HFFc6 (cell line): Measurements from ENCODE around the gene CDH2. TPM values are rescaled to one million over a fixed set of nuclear protein-coding genes. Genes with fewer than 3 reads are reported as not detected.

Experiments
- DNase-seq: peaks from one replicate; pipeline ENCODE4 v3.0.0-alpha.2; 2018
- H3K27ac Mint-ChIP-seq: 2 replicates; pipeline ENCODE4 v1.8.0; 2020; ENCODE audit warnings: mild to moderate bottlenecking, mixed read lengths
- H3K27me3 Mint-ChIP-seq: 2 replicates; pipeline ENCODE4 v1.8.0; 2021; ENCODE audit warnings: mild to moderate bottlenecking, moderate library complexity, mixed read lengths; ENCODE audit not compliant: insufficient read depth
- H3K36me3 Mint-ChIP-seq: 2 replicates; pipeline ENCODE4 v1.8.0; 2021; ENCODE audit warnings: low read depth, mixed read lengths
- H3K4me1 Mint-ChIP-seq: 2 replicates; pipeline ENCODE4 v1.8.0; 2020; ENCODE audit warnings: low read depth, mixed read lengths
- H3K4me3 Mint-ChIP-seq: 2 replicates; pipeline ENCODE4 v1.8.0; 2020; ENCODE audit warnings: mild to moderate bottlenecking, moderate library complexity, mixed read lengths
- H3K9me3 Mint-ChIP-seq: 2 replicates; pipeline ENCODE4 v1.8.0; 2020; ENCODE audit warnings: mild to moderate bottlenecking, mixed read lengths
- total RNA-seq, 6 experiments: library from RNA; stranded (reverse); fragmentation: NEBNext Ultra II Directional; extraction: Animal tissue kit (Norgen Biotek cat#: 25700); gene quantifications; 2 replicates in 1 of 6; 3 replicates in 5 of 6; pipeline ENCODE4 v1.2.3, GENCODE V29; 2021
- TF ChIP-seq, protein P1 (sequence below): fragments of 200-600 bp; sonication (generic); IDR thresholded peaks from 2 replicates; pipeline ENCODE4 v1.5.0; 2021; ENCODE audit warnings: antibody characterized with exemption, mild to moderate bottlenecking

CDH2 gene
- total RNA-seq, 6 experiments from 2014 or later: 194 to 317 (median 206) TPM

DNA sequence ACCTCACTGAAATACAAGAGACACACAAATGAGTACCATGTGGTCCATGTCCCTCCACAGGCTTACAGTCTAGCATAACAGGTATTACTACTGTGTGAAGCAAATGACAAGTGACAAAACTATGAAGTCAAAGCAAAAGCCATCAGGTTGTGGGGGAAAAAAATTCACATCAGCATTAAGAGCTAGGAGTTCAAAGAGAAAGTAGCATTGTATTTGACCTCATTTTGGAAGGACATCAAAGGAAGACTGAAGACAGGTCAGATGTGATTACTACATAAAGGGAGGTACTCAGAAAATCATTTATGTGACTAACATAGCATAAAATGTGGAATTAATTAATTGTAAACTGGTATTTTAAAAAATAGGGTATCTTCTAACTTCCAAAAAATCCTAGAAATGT lies 224.2 kb downstream of the CDH2 start:
- TF ChIP-seq, protein P1, sequence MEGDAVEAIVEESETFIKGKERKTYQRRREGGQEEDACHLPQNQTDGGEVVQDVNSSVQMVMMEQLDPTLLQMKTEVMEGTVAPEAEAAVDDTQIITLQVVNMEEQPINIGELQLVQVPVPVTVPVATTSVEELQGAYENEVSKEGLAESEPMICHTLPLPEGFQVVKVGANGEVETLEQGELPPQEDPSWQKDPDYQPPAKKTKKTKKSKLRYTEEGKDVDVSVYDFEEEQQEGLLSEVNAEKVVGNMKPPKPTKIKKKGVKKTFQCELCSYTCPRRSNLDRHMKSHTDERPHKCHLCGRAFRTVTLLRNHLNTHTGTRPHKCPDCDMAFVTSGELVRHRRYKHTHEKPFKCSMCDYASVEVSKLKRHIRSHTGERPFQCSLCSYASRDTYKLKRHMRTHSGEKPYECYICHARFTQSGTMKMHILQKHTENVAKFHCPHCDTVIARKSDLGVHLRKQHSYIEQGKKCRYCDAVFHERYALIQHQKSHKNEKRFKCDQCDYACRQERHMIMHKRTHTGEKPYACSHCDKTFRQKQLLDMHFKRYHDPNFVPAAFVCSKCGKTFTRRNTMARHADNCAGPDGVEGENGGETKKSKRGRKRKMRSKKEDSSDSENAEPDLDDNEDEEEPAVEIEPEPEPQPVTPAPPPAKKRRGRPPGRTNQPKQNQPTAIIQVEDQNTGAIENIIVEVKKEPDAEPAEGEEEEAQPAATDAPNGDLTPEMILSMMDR: no peak
- Mint-ChIP-seq H3K4me1 (peaks cover 28% of the 10 kb centered on the region), H3K4me3 (no peak overlapping the region), H3K9me3 (no peaks in the 10 kb centered on the region), H3K27me3 (no peaks in the 10 kb centered on the region; the same call in 1 of the 2 replicates), H3K36me3 (peaks cover 43% of the 10 kb centered on the region), H3K27ac (no peak overlapping the region)
- DNase-seq: no peak

DNA sequence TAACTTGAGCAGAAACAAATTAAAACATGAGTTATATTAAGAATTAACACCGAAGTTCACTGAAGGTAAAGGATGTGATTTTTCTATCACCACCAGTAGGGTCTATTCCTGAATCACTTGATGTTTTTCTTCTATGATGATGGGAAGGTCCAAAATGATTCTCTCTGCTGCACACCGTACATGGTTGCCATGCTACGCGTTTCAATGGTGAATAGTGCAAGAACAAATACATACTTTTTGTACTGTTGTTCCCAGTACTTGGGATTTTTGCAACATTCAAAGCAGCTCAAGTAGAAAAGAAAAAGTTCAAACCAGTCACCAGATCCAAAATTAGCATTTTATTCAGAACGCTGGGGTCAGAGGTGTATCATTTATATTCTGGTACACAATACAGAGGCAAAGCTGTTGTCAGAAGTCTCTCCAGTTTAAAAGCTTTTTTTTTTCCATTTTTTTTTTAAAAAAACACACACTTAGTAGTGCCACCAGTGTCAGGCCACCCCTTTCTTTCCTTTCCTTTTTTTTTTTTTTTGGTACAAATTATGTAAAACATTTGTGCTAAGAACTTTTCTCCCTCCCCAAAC lies 226.2 kb downstream of the CDH2 start:
- Mint-ChIP-seq H3K4me3 (no peak overlapping the region), H3K9me3 (no peaks in the 10 kb centered on the region), H3K27me3 (no peaks in the 10 kb centered on the region; the same call in none of the 2 replicates), H3K4me1 (peaks cover 28% of the 10 kb centered on the region), H3K36me3 (peaks cover 34% of the 10 kb centered on the region), H3K27ac (no peak overlapping the region)
- TF ChIP-seq, protein P1: no peak
- no peak for DNase-seq

- Mint-ChIP-seq H3K4me1 (peaks cover 25% of the 10 kb centered on the region), H3K27me3 (peaks cover 3% of the 10 kb centered on the region; the same call in 1 of the 2 replicates), H3K27ac (no peak overlapping the region), H3K9me3 (no peaks in the 10 kb centered on the region), H3K4me3 (no peak overlapping the region), H3K36me3 (peaks cover 34% of the 10 kb centered on the region)
- TF ChIP-seq, protein P1: no peak
- no peak for DNase-seq
These were observed 227.9 kb downstream of the CDH2 start for GRCh38 chr18:27948986-27949385.

DNA sequence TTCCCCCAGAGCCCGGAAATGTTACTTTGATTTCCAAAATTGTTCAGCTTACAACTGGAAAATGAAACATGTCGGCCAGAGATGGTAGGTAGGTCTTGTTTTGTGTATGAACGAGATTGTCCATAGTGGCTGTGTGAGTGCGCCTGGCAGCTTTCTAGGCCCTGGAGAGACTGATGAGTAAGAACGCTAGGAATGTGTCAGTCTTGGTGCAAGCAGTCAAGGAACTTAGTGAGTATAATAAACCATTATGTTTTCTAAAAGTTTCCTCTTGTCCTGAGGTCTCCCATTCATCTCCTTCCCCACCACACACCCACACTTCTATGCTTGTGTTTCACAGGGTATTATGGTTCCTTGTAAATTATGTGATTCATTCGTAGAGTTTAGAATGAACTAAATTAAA lies 234.2 kb downstream of the CDH2 start:
- 0 out of 2 replicates have a peak, but pooled peaks cover 8% of the 10 kb centered on the region for H3K36me3 Mint-ChIP-seq
- H3K9me3 Mint-ChIP-seq: no peaks in the 10 kb centered on the region
- no peak overlapping the region for H3K27ac Mint-ChIP-seq
- no peak for DNase-seq
- H3K4me3 Mint-ChIP-seq: no peak overlapping the region
- peaks cover 24% of the 10 kb centered on the region for H3K4me1 Mint-ChIP-seq
- TF ChIP-seq, protein P1: no peak
- peaks cover 5% of the 10 kb centered on the region for H3K27me3 Mint-ChIP-seq

GRCh38 chr18:27931535-27931934 lies 245.4 kb downstream of the CDH2 start:
- no peak overlapping the region for H3K27ac Mint-ChIP-seq
- DNase-seq: no peak
- no peaks in the 10 kb centered on the region for H3K36me3 Mint-ChIP-seq
- H3K9me3 Mint-ChIP-seq: no peaks in the 10 kb centered on the region
- TF ChIP-seq, protein P1: no peak
- H3K27me3 Mint-ChIP-seq: peaks cover 1% of the 10 kb centered on the region; the same call in 1 of the 2 replicates
- H3K4me3 Mint-ChIP-seq: no peak overlapping the region
- H3K4me1 Mint-ChIP-seq: peaks cover 6% of the 10 kb centered on the region; the same call in 1 of the 2 replicates
